ENCODE results near the gene BCAS3.
"Not testable (repeated sequence)": the region's sequence is repeated elsewhere in the genome, so short reads cannot be mapped to it uniquely, and the experiment has no call there.

Gene BCAS3

DNA sequence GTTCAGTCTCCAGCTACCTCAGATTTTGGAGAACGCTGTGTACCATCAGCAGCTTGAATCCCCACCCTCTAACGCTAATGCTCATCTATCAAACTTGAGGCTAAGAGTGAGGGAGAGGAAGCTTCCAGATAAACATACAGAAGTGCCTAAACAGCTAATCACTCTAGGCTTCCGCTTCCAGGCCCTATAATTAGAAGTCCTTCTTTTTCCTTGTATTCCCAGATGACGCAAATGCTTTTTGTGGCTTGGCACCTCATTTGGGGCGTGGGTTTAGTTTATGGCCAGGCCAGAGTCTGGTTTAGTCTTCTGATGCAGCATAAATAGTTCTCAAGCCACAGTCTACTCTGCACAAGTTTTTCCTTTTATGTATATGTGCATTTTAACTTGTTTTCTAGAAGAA lies 263.4 kb downstream of the BCAS3 start:
- DNase-seq (ENCODE audit: low read depth): no peak

DNA sequence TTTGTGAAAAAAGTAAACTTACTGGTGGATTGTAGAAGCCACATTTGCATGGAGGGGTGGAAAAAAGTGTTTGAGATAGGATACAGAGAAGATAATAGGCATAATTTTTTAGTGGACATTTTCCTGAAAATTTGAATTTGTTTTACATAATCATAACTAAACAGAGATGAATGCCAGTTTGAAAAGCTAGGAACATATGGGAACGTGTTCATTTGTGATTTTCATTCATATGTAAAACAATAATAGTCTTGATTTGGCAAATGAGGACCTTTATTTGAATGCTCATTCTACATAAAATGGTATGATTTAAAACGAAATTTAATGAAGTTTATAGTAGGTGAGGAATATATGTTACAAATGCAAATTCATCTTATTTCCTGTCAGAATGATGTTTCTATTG lies 263.9 kb downstream of the BCAS3 start:
- no peak for DNase-seq (ENCODE audit: low read depth)

DNA sequence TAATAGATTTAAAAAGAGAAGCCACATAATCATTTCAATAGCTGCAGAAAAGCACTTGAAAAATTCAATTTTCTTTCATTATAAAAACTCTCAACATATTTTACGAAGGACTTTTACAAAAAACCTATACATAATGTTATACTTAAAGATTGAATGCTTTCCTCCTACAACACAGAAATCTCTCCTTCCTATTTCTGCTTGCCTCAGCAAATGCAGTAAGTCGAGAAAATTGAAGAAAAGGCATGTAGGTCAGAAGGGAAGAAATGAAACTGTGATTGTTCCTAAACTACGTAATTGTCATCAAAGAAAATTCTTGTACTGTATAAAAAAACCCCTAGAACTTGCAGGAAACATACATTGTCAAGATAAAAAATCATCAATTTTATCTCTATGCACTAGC lies 267.1 kb downstream of the BCAS3 start:
- no peak for DNase-seq (ENCODE audit: low read depth)

DNA sequence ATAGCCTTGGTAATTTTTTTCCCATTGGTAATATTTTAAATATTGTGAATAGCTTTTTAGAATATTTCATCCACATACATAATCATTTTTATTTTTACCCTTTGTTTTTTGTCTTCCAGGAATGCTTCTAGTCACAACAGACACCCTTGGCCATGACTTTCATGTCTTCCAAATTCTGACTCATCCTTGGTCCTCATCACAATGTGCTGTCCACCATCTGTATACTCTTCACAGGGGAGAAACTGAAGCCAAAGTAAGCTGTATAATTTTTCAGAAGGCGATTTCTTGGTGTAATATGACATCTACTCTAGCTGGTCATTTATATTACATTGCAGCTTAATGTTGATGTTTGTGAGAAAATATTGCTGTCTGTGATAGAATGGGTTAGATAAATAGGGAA lies 269.4 kb downstream of the BCAS3 start:
- no peak for DNase-seq (ENCODE audit: low read depth)

DNA sequence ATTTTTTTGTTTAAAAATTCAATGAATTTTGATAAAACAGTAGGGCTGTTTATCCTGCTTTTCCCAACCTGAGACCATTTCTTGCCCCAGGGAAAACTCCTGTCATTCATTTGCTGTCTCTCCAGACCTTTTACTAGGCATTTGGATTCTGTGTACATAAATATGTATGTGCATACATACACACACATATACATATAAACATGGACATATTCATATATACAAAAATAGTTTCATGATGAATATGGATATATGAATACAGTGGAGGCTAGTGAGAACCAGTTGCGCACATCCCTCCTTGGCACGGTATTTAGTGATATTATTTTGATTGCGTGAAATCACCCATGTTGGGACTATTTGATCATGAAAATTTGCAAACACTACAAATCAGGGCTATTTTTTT lies 269.9 kb downstream of the BCAS3 start:
- DNase-seq (ENCODE audit: low read depth): no peak

DNA sequence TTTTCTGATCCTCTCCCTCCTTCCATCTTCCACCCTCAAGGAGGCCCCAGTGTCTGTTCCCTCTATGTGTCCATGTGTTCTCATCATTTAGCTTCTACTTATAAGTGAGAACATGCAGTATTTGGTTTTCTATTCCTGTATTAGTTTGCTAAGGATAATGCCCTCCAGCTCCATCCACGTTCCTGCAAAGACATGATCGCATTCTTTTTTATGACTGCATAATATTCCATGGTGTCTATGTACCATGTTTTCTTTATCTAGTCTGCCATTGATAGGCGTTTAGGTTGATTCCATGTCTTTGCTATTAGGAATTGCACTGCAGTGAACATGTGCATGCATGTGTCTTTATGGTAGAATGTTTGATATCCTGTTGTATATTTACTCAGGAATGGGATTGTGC lies 275.1 kb downstream of the BCAS3 start:
- DNase-seq (ENCODE audit: low read depth): no peak

DNA sequence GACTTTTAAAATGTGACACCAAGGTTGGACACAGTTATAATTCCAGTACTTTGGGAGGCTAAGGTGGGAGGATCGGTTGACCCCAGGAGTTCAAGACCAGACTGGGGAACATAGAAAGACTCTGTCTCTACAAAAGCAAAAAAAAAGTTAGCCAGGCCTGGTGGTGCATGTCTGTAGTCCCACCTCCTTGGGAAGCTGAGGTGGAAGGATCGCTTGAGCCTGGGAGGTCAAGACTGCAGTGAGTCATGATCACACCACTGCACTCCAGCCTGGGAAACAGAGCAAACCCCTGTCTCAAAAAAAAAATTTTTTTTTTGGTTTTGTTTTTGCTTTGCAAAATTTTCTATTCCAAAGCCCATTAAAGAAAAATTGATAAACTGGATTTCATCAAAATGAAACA lies 281.4 kb downstream of the BCAS3 start:
- no peak for DNase-seq (ENCODE audit: low read depth)

DNA sequence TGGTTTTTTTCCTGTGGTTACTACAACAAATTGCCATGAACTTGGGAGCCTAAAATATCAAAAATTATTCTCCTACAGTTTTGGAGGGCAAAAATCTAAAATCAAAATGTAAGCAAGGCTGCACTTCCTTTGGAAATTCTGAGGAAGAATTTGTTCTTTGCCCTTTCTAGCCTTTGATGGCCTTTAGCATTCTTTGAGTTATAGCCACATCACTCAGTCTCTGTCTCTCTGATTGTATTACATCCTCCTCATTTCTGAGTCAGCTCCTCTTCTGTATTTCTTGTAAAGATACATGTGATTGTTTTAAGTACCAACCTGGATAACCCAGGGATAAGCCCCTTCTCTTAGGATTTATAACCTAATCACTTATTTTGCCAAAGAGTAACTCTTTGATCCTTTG lies 282.0 kb downstream of the BCAS3 start:
- DNase-seq (ENCODE audit: low read depth): no peak

DNA sequence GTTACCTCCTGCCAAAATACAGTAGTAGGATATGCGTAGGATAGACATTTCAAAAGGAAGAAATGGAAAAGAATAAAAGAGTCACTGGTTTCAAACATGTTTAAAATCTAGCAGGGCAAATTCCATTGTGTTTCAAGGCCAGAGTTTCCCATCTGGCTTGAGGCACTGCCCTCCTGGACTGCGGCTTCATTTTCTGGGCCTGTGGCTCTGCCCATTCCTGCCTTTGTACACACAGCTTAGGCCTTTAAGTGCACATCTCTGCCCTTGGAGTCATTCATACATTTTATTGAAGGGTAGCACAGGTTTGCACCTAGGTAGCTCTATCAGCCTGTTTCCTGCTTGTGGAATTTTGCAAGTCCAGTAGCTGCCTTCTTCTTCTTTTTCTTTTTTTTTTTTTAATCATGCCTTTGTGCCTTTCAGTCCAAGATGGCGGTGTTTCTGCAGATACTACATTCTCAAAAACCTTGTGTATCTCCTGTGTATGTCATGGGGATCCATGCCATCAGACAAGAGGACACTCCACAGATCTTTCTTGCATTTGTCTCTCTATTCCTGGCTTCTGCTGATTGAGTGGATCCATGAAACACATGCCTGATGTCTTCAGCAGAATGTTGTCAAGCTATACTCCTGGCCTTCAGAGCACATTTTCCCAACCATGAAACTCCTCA lies 282.9 kb downstream of the BCAS3 start:
- no peak for DNase-seq (ENCODE audit: low read depth)

DNA sequence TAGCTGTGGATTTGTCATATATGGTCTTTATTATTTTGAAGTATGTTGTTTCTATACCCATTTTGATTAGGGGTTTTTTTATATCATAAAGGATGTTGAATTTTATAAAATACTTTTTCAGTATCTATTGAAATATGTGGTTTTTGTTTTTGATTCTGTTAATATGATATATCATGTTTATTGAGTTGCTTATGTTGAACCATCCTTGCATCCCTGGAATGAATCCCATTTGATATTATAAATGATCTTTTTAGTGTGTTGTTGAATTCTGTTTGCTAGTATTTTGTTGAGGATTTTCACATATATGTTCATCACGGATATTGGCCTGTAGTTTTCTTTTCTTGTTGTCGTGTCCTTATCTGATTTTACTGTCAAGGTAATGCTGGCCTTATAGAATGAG lies 286.5 kb downstream of the BCAS3 start:
- DNase-seq (ENCODE audit: low read depth): no peak

DNA sequence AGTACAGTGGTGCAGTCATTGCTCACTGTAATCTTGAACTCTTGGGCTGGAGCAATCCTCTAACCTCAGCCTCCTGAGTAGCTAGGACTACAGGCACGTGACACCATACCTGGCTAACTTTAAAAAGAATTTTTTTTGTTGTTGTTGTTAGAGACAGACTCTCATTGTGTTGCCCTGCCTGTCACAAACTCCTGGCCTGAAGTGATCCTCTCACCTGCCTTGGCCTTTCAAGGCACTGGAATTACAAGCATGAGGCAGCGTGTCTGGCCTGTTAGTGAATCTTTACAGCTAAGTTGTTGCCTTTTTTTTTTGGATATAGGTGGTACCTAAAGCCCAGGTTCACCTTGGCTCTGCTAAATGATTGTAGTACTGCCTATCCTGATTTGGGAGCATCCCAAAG lies 290.6 kb downstream of the BCAS3 start:
- no peak for DNase-seq (ENCODE audit: low read depth)

DNA sequence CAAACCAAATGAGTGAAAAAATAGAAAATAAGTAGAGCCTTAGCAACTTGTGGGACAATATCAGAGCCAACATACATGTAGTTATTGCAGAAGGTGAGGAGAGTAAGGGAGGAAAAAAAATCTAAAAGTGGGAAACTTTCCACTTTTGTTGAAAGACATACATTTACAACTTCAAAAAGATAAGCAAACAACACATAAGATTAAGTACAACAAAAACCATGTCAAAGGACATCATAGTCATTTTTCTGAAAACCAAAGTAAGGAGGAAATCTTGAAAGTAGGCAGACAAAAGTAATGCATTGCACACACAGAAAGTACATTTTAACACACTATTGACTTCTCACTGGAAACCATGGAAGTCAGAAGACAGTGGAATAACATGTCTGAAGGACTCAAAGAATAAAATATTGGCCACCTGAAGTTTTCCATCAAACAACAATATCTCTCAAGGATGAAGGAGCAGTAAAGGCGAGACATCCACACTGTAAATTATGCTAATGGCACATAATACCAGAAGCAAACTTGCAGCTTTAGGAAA lies 291.9 kb downstream of the BCAS3 start:
- no peak for DNase-seq (ENCODE audit: low read depth)

DNA sequence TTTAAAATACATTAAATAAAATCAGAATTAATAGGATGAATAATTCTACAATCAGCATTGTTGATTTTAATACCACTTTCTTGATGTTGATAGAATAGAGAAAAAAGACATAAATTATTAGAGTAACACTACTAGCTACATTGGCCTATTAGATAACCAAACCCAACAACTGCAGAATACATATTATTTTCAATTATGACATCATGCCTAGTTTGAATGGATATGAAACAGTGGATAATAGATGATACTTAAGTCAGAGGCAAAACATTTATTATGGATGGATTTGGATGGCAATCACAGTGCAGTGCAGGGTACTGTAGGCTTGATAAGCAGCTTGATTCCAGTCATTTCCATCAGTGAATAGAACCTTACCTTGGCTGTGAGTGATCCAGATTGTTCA lies 293.1 kb downstream of the BCAS3 start:
- DNase-seq (ENCODE audit: low read depth): no peak

DNA sequence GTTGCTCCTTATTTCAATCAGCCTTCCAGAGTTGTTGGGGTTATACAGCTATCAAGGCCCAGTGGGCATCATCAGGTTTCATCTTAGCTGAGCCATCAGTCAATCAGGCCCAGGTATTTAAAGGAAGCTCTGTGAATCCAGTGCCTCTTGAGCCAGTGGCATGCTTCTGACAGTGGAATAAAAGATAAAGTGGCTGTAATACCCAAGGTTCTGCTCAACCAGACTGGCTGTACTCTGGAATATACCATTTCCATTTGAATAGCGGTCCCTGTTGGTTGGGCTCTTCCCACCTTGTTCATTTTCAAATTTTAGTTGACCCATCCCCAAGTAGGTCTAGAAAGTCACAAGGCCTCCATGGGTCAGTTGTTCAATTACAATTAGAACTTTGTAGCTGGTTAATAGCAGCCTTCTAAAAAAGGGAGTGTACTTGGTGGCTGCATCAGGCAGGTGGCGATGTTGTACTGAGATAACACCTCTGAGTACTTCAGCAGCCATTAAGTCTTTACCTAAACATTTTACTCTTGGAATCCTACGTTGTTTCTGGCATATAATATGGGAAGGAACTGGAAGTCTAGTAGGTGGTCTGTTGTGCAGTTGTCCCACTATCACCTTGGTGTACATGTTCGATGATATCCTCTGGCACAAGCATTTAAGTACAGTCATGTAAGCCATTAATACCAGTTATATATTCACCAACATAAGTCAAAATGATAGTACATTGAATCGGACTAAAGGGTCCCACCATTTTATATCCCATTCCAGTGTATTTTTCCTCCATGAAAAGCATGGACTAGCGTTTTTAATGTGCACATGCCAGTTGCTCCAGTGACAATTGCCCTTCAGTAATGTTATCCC lies 294.1 kb downstream of the BCAS3 start:
- no peak for DNase-seq (ENCODE audit: low read depth)

DNA sequence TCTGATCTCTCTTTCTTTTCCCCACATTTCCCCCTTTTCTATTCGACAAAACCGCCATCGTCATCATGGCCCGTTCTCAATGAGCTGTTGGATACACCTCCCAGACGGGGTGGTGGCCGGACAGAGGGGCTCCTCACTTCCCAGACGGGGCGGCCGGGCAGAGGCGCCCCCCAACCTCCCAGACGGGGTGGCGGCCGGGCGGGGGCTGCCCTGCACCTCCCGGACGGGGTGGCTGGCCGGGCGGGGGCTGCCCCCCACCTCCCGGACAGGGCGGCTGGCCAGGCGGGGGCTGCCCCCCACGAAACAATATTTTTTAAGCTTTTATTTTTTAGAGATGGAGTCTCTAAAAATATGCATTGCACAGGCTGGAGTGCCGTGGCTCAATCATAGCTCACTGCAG lies 299.2 kb downstream of the BCAS3 start:
- not testable (repeated sequence) for DNase-seq (ENCODE audit: low read depth)

DNA sequence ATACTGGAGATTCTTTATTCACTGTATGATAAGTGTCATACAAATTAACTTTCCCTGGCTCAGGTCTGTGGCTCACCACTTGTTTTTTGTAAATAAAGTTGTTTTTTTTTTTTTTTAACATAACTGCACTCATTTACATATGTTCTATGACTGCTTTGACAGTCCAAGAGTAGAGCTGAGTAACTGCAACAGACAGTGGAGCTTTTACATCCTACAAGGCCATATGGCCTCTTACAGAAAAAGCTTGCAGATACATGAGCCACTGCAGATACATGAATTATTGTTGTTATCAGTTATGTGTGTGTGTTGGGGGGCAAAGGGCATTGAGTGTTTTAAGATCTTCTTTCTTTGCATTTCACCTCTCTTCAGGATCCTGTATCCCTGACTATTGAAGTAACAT lies 311.7 kb downstream of the BCAS3 start:
- DNase-seq (ENCODE audit: low read depth): no peak

DNA sequence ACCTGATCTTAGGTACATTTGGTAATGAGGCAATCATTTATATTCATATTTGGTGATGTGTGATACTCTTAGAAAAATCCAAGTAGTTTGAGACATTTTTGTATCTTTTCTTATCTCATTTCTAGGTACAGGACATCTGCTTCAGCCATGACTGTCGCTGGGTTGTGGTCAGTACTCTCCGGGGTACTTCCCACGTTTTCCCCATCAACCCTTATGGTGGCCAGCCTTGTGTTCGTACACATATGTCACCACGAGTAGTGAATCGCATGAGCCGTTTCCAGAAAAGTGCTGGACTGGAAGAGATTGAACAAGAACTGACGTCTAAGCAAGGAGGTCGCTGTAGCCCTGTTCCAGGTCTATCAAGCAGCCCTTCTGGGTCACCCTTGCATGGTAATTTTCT lies 312.2 kb downstream of the BCAS3 start:
- DNase-seq (ENCODE audit: low read depth): no peak

DNA sequence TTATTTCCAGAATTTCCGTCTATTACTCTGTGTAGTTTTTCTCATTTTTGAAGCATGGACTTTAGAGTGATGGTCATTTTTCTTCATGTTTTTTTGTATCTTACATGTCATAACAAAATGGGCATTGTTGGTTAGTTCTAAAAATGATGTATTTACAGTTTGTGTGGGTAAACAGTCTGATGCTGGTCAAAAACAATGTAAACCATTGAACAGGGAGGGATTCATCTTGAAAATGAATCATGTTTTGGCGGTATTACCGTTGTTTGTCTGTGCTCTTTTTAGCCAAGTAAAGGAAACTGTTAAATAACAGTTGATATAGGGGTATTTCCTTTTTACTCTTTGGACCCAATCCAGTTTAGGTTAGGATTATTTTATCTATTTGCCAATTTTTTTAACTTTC lies 315.8 kb downstream of the BCAS3 start:
- no peak for DNase-seq (ENCODE audit: low read depth)

DNA sequence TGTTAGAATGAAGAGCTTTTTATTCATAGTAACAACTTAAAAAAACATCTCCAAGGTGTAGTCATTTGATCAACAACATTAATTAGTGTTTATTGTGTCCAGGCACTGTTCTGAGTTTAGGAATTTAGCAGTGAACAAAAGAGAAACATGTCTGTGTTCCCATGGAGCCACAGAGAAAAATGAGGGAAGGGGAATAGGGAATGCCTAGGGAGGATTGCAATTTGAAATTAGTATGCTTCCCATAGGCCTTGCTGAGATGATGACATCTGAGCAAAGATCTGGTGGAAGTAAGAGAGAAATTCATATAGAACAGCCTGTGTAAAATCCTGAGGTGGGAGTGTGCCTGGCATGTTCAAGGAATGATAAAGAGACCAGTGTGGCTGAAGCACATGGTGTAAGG lies 318.0 kb downstream of the BCAS3 start:
- DNase-seq (ENCODE audit: low read depth): no peak

DNA sequence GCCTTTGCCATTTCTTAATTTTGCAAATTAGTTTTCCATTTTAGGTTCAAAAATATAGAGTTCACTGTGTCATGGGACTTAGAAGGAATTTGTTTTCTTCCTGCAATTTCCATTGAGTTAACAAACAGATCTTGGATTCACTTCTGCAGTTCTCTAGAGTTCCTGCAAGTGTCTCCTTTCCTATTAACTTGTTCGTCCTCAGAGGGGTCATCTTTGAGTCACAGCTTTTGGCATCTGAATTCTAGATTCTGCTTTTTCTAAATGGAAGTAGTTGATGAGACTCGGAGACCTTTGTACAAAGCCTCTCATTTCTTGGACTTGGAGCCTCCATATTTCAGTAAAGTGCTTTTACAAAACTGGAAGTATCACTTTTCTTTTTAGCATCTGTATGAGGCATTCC lies 323.3 kb downstream of the BCAS3 start:
- no peak for DNase-seq (ENCODE audit: low read depth)

DNA sequence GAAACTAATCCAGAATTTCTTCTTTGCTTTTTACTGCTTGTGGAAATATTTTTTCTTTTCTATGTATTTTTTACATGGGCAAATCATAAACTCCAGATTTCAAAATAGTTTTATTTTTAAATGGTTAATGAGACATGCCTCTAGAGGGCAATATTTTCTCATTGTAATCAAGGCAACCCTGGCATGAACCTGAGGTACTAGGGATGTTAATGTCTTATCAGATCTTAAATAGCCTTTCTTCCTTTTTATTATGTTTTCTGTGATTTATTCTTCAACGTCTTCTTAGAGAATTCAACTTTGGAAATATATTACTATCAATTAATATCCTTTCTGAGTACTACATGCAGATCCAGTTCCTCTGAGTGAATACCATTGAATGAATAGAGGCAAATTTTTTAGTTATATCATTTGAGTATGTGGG lies 324.7 kb downstream of the BCAS3 start:
- no peak for DNase-seq (ENCODE audit: low read depth)

DNA sequence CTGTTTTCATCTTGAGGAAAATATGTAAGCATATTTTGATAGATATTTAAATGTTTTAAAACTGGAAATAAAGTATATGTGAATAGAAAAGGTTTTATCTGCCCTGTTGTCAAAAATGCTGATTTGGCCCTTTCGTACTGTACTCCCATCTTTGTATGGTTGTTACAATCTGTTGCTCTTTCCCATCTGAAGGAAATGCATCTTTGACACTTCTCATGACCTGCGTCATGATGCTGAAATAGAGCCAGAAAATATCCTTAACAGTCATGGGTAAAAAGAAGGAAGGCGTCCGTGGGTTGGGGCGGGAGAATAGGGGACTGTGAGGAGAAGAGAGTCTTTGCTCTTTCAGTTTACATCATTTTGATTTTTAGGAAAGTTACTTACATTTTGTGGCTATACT lies 327.7 kb downstream of the BCAS3 start:
- DNase-seq (ENCODE audit: low read depth): no peak

DNA sequence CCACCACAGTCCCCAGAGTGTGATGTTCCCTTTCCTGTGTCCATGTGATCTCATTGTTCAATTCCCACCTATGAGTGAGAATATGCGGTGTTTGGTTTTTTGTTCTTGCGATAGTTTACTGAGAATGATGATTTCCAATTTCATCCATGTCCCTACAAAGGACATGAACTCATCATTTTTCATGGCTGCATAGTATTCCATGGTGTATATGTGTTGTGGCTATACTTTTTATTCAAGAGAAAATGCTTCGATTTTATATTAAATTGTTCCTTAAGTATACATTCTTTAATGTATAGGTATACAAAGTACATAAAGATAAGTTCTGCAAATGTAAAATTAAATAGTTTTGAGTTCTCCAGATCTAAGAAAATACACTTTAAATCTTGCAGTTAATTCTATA lies 328.3 kb downstream of the BCAS3 start:
- not testable (repeated sequence) for DNase-seq (ENCODE audit: low read depth)

DNA sequence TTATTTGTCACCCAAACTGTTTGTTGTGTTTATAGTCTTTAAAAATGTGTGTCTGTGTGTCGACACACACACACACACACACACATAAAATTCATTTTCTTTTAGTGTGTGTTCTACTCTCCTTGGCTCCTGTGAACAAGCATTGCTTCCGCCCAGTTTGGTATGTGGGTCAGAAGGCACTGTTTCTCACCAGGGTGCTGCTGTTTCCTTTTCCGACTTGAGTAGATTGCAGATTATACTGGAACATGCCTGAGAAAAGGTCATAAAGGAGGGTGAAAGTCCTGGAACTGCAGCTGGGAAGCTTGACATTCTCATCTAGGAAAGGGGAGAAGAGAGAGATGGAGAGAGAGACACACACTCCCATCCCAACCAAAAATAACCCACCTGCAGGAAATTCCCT lies 330.3 kb downstream of the BCAS3 start:
- DNase-seq (ENCODE audit: low read depth): no peak

All from activated T-helper 9 cell treated with anti-CD3 and anti-CD28 coated beads, Interleukin-2, amount 50 U/mL, for 16 hours (primary cell).